Measurements from ENCODE around the gene CERCAM.

Gene CERCAM

DNA sequence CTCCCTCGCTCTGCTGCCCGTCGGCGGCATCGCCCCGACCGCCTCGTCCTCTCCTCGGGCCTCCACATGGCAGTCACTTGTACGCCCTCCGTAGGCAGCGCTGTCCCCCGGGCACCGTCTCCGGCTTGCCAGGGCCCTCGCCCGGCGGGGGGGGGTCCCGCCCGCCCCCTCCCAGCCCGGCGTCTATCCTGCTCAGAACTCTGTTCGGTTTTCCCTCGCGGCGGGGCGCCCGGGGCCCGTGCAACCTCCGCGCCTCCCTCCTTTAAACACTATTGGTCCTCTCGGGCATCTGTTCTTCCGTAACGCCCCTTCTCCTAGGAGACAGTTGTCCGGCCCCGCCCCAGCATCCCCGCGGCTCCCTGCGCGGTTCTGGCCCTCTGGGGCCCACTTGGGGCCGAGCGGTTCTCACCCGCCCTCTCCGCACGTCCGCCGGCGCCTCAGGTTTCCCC lies 36.0 kb downstream of the CERCAM start:
- peak; percentile 96 for DNase-seq (ENCODE audit: low spot score)

DNA sequence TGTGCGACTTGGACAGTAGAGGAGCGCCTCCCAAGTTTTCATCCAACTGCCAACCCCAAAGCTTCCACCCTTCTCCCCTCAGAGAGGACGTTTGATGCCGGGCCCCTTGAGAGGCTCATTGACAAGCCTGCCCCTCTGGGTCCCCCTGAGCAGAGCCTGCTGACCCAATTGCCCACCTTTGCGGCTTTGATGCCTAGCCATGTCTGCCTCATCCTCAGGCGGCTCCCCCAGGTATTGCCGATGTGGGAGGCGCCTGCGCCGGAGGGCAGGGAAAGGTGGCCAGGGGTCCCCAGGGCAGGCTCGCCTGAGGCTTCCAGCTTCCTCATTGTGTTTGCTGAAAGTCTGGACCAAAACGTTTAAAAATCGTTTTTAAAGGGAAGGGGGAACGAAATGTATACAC lies 36.5 kb downstream of the CERCAM start:
- no peak for DNase-seq (ENCODE audit: low spot score)

DNA sequence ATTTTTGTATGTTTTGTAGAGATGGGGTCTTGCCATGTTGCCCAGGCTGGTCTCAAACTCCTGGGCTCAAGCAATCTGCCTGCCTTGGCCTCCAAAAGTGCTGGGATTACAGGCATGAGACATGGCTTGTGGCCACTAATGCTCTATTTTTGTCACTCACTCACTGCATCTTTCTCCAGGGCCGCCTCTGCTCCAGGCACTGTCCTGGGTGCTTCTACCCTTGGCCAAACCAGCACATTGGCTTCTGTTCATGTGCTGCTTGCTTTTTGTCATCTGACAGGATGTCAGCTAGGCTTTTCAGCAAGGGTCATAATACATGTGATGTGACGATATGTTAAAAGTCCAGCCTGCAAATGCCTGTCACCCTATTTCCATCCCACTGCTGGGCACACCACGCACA lies 38.4 kb downstream of the CERCAM start:
- no peak for DNase-seq (ENCODE audit: low spot score)

DNA sequence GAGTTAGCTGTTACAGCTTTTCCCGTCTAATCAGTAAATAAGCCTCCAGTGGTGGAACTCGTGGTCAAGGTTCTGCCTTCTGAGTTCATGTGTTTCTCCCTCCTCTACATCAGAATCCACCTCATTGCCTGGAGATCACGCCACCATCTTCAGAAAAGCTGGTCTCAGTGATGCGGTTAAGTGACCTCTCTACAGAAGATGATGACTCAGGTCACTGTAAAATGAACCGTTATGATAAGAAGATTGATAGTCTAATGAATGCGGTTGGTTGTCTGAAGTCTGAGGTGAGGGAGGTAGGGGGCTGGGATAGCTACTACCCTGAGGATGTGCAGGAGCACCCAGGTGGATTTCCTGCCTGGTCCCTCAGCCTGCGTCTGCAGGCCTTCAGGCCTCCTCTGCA lies 48.4 kb downstream of the CERCAM start:
- no peak for DNase-seq (ENCODE audit: low spot score)

DNA sequence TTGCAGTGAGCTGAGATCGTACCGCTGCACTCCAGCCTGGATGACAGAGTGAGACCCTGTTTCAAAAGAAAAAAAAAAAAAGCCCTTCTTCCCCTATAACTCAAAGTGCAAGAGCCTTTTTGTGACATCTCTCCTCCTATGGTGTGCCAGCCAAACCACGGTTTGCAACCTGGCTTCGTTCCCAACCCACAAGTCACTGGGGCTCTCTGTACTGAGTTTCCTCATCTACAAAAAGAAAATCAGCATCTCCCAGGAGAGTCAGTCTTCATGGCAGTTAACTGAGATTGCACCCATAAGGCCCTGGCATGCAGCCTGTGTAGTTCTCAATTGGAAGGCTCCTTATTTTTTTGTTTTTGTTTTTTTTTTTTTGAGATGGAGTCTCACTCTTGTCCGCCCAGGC lies 49.9 kb downstream of the CERCAM start:
- peak; percentile 70 for DNase-seq (ENCODE audit: low spot score)

DNA sequence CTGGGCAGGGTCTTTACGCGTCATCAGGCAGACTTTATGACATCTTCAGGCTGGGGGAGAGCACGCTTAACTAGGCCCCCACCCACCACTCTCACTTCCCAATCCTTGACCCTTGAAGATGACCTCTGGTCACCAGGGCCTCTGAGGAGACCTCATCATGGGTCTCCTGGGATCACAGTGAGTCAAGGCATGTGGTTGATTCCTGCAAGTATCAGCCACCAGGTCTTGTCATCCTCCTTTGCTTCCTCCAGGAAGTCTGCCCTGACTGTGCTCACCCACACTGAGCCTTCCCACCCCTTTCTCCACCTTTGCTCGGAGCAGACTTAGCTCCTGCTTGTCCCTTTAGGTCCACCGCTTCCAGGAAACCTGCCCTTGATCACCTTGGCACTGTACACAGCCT lies 52.4 kb downstream of the CERCAM start:
- DNase-seq (ENCODE audit: low spot score): no peak

DNA sequence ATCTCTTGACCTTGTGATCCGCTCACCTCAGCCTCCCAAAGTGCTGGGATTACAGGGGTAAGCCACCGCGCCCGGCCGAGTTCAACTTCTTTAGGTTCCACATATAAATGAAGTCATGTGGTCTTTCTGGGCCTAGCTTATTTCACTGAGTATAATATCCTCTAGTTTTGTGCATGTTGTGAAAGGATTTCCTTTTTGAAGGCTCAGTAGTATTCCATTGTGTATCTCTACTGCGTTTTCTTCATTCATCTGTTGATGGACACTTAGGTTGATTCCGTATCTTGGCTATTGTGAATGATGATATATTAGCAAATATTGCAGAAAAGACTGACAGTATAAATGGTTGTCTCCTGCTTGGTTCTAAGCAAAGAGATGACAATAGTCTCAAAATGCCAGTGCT lies 55.2 kb downstream of the CERCAM start:
- no peak for DNase-seq (ENCODE audit: low spot score)

DNA sequence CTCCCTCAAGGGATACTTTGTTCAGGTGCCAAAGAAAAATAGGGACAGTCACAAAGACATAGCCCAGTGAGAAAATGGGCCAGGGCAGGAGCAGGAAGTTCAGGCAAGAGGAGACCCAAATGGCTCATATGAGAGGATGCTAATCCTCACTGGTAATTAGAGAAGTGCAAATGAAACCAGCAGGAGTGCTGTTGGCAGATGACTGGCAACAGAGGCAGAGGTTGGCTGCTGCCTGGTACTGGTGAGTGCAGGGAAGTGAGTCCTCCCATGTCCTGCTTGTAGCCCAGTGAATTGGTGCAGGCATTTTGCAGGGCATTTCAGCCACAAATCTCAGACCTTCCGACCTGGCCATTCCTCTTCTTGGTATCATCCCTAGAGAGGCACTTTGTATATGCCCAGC lies 58.6 kb downstream of the CERCAM start:
- no peak for DNase-seq (ENCODE audit: low spot score)

DNA sequence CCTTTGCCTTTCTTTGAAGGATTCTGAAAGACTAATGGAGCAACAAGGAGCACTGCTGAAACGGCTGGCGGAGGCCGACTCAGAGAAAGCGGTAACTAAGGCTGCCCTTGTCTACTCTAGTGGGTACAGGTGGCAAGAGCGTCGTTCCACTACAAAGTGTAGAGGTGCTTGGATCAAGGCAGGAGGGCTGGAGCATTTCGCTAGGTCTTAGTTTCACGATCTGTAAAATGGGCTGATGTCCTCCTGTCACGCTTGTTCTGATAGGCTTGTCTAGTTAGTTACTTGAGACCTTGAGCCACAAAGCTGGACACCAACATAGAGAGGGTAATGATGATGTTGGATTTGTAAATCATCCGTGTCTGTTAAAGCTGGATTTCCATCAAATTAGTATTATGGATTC lies 60.9 kb downstream of the CERCAM start:
- no peak for DNase-seq (ENCODE audit: low spot score)

DNA sequence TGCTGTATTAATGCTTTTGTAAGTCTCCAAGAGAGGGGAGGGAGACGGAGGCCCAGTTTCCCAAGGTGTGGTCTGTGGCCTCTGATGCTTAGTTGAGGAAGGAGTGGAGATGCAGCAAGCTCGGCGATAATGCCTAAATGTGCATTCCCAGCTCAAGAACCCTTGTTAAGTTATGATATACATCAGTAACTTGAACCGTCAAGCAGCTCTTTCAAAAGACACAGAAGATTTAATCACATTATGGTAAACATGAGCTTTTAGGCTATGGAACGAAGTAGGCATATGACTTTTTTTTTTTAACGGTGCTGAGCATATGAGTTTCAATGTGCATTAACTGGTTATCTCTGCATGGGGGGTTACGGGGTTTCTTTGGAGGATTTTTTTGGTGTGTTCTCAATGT lies 61.5 kb downstream of the CERCAM start:
- DNase-seq (ENCODE audit: low spot score): no peak

DNA sequence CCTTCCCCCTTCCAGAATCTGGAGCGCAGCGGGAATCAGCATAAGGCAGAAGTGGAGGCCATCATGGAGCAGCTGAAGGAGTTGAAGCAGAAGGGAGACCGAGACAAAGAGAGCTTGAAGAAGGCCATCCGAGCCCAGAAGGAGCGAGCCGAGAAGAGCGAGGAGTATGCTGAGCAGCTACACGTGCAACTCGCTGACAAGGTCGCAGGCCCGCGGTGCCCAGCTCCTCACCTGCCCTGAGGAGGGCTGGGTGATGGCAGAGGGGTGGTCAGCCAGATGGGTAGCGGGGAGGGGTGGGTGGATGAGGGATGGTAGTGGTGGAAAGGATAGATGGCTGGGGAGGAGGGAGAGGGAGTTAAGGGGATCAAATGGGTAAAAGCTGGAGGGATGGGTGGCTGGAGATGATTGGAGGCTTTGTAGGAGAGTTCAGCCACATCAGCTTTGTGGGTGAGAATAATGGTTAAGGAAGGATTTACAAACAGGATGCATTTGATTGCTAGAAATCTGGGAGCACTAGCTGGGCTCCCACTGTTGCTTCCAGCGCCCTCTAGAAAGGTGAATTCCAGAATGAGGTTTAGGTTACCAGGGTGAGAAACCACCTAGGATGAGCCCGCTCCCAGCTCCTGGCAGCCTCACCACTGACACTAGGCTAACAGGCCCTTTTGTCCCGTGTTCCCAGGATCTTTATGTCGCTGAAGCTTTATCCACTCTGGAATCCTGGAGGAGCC lies 64.2 kb downstream of the CERCAM start:
- no peak for DNase-seq (ENCODE audit: low spot score)

DNA sequence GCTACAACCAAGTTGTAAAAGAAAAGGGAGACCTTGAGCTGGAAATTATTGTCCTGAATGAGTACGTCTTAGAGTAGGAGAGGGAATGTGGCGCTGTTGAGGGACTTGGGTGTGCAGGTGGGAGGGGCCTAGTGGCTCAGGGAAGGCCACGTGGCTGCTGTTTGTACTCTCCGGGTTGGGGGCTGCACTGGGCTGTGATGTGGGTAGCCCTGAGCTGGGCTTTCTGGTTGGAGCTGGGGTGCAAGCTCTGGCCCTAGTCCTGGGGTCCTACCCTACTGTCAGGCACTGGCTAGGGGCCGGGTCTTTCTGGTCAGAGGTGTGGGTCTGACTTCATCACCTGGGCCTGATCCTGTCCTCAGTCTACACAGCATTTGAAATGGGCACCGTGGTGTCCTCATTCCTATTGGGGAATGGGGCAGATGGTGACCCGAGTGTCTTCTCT lies 64.8 kb downstream of the CERCAM start:
- DNase-seq (ENCODE audit: low spot score): no peak

DNA sequence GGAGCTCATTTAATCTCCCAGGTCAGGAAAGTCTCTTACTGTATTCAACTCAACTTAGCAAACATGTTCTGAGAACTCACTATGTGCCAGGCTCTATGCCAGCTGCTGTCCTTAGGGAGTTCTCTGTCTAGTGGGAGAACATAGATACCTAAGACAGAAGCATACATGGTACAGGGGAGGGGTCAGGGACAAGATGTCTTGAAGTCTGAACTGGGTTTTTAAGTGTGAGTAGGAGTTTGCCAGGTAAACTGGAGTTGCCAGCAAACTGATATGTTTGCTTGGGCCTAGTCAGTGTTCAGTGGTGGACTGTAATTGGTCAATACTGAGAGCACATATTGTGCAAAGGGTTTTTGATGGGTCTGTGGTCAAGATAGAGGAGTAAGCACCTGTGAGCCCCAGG lies 65.5 kb downstream of the CERCAM start:
- DNase-seq (ENCODE audit: low spot score): no peak

Data from AG08395 (cell line).